SK-MEL-5 (cell line): Measurements from ENCODE around the gene EPB41L4A. TPM values are rescaled to one million over a fixed set of nuclear protein-coding genes. Genes with fewer than 3 reads are reported as not detected.

Source experiments
- DNase-seq: peaks from one replicate; pipeline ENCODE4 v3.0.0-alpha.2; 2016; ENCODE audit warnings: low read depth, low spot score
- in situ Hi-C: cut with HindIII; loops from 2 replicates; pipeline ENCODE4 v1.10.0; 2016; ENCODE audit warnings: low sequenced_read_pairs, high pct_unique_total_duplicates, low pct_unique_long_range_greater_than_20kb
- total RNA-seq: library from RNA; depleted of rRNA; stranded (reverse); fragments of >200 nt; shearing (Covaris generic); gene quantifications from 2 replicates; pipeline ENCODE4 v1.2.3, GENCODE V29; 2014

EPB41L4A gene
- total RNA-seq, 1 experiment from 2014 or later, result 0.42 TPM

- in situ Hi-C loops, result no loop called here
- no peak for DNase-seq
Observed at GRCh38 chr5:112338681-112339337, 80.3 kb downstream of the EPB41L4A start.

GRCh38 chr5:112333331-112333781 lies 85.7 kb downstream of the EPB41L4A start:
- in situ Hi-C loops, result no loop called here
- no peak for DNase-seq

GRCh38 chr5:112331892-112332291 lies 87.2 kb downstream of the EPB41L4A start:
- in situ Hi-C loops, result no loop called here
- no peak for DNase-seq

- no peak for DNase-seq
- in situ Hi-C loops, result no loop called here
Observed at GRCh38 chr5:112329419-112330090, 89.5 kb downstream of the EPB41L4A start.

GRCh38 chr5:112323166-112323565 lies 95.9 kb downstream of the EPB41L4A start:
- in situ Hi-C loops, result no loop called here
- no peak for DNase-seq

- in situ Hi-C loops, result no loop called here
- no peak for DNase-seq
Observed at GRCh38 chr5:112320408-112320807, 98.7 kb downstream of the EPB41L4A start.

- in situ Hi-C loops, result no loop called here
- DNase-seq, result no peak
Observed at GRCh38 chr5:112318346-112318745, 100.7 kb downstream of the EPB41L4A start.

GRCh38 chr5:112317866-112318265 lies 101.2 kb downstream of the EPB41L4A start:
- DNase-seq, result no peak
- in situ Hi-C loops, result no loop called here

GRCh38 chr5:112316731-112317130 lies 102.3 kb downstream of the EPB41L4A start:
- no peak for DNase-seq
- in situ Hi-C loops, result no loop called here

- no peak for DNase-seq
- in situ Hi-C loops, result no loop called here
Observed at GRCh38 chr5:112316006-112316405, 103.1 kb downstream of the EPB41L4A start.

GRCh38 chr5:112312295-112313275 lies 106.5 kb downstream of the EPB41L4A start:
- in situ Hi-C loops, result no loop called here
- DNase-seq, result no peak

- DNase-seq, result no peak
- in situ Hi-C loops, result no loop called here
Observed at GRCh38 chr5:112310746-112311145, 108.3 kb downstream of the EPB41L4A start.

- in situ Hi-C loops, result no loop called here
Observed at GRCh38 chr5:112308608-112309007, 110.5 kb downstream of the EPB41L4A start.

GRCh38 chr5:112306956-112307355 lies 112.1 kb downstream of the EPB41L4A start:
- no peak for DNase-seq
- in situ Hi-C loops, result no loop called here

More at GRCh38 chr5:112308608-112309007, 110.5 kb downstream of the EPB41L4A start:
- no peak for DNase-seq

GRCh38 chr5:112304743-112305142 lies 114.3 kb downstream of the EPB41L4A start:
- in situ Hi-C loops, result no loop called here
- no peak for DNase-seq

GRCh38 chr5:112303685-112304084 lies 115.4 kb downstream of the EPB41L4A start:
- in situ Hi-C loops, result no loop called here
- no peak for DNase-seq

GRCh38 chr5:112294126-112294525 lies 125.0 kb downstream of the EPB41L4A start:
- in situ Hi-C loops, result no loop called here
- no peak for DNase-seq

GRCh38 chr5:112293587-112293986 lies 125.5 kb downstream of the EPB41L4A start:
- no peak for DNase-seq
- in situ Hi-C loops, result no loop called here
